T-helper 1 cell treated with Interleukin-12 subunit alpha and Interleukin-12 subunit beta and Interleukin-4 antibody, amounts not matched to agents 30 ng/mL and 1 ng/mL, for 36 hours (primary cell): ENCODE data around the gene BZW2. TPM values are rescaled to one million over a fixed set of nuclear protein-coding genes. Genes with fewer than 3 reads are reported as not detected.
"Not testable (repeated sequence)": the region's sequence is repeated elsewhere in the genome, so short reads cannot be mapped to it uniquely, and the experiment has no call there.

Source experiments
- intact Hi-C: fragments of 100-400 bp; cut with micrococcal nuclease; formaldehyde crosslinking; loops from one replicate; pipeline ENCODE4 v1.15.1; 2024
- total RNA-seq: library from RNA; stranded (reverse); gene quantifications from 2 replicates; pipeline ENCODE4 v1.2.3, GENCODE V29; 2022

Gene BZW2
- total RNA-seq, 1 donor from 2014 or later = 44.5 TPM

GRCh38 chr7:16669581-16669980, 23.6 kb downstream of the BZW2 start:
- intact Hi-C loops = loop anchor here (5.0 kb wide), 1 partner anchor 1763 kb away; no protein-coding TSS in a partner anchor

GRCh38 chr7:16670021-16670420, 24.0 kb downstream of the BZW2 start:
- intact Hi-C loops = no loop called here

- intact Hi-C loops = no loop called here
Observed at GRCh38 chr7:16670731-16671344, 24.9 kb downstream of the BZW2 start.

- intact Hi-C loops = no loop called here
Observed at GRCh38 chr7:16671811-16672210, 25.8 kb downstream of the BZW2 start.

- intact Hi-C loops = no loop called here
Observed at GRCh38 chr7:16675277-16675676, 29.3 kb downstream of the BZW2 start.

- intact Hi-C loops = no loop called here
Observed at GRCh38 chr7:16677978-16678494, 32.1 kb downstream of the BZW2 start.

GRCh38 chr7:16678645-16679566, 32.9 kb downstream of the BZW2 start:
- intact Hi-C loops = not testable (repeated sequence)

- intact Hi-C loops = loop anchor here (2.0 kb wide), 1 partner anchor 38 kb away; the partner anchor contains the start of gene BZW2
Observed at GRCh38 chr7:16684935-16685334, 39.0 kb downstream of the BZW2 start.

- intact Hi-C loops = loop anchor here (2.0 kb wide), 1 partner anchor 39 kb away; the partner anchor contains the start of gene BZW2
Observed at GRCh38 chr7:16685535-16685934, 39.6 kb downstream of the BZW2 start.

GRCh38 chr7:16688249-16688648, 42.3 kb downstream of the BZW2 start:
- intact Hi-C loops = no loop called here

GRCh38 chr7:16691241-16691640, 45.3 kb downstream of the BZW2 start:
- intact Hi-C loops = no loop called here

- intact Hi-C loops = no loop called here
Observed at GRCh38 chr7:16693601-16694318, 47.8 kb downstream of the BZW2 start.

- intact Hi-C loops = loop anchor here (1.0 kb wide), 1 partner anchor 223 kb away; no protein-coding TSS in a partner anchor
Observed at GRCh38 chr7:16694806-16695205, 48.8 kb downstream of the BZW2 start.

GRCh38 chr7:16695621-16696237, 49.7 kb downstream of the BZW2 start:
- intact Hi-C loops = loop anchor here (1.0 kb wide), 1 partner anchor 223 kb away; no protein-coding TSS in a partner anchor

- intact Hi-C loops = no loop called here
Observed at GRCh38 chr7:16697507-16698199, 51.7 kb downstream of the BZW2 start.

- intact Hi-C loops = no loop called here
Observed at GRCh38 chr7:16698200-16698905, 52.4 kb downstream of the BZW2 start.

GRCh38 chr7:16702441-16702840, 56.5 kb downstream of the BZW2 start:
- intact Hi-C loops = no loop called here

- intact Hi-C loops = no loop called here
Observed at GRCh38 chr7:16708511-16708910, 62.5 kb downstream of the BZW2 start.

GRCh38 chr7:16708980-16709379, 63.0 kb downstream of the BZW2 start:
- intact Hi-C loops = no loop called here

GRCh38 chr7:16710651-16711050, 64.7 kb downstream of the BZW2 start:
- intact Hi-C loops = no loop called here
